NB4 (cell line): Measurements from ENCODE around the gene NME7.

Source experiments
- MYC ChIP-seq: IDR thresholded peaks from 2 replicates; pipeline ENCODE4 v1.6.1; 2011; ENCODE audit warnings: low read depth, low read length
- POLR2A ChIP-seq: IDR thresholded peaks from 2 replicates; pipeline ENCODE4 v1.6.1; 2011; ENCODE audit warnings: mild to moderate bottlenecking; ENCODE audit not compliant: insufficient read length; ENCODE audit errors: extremely low read depth
- TF ChIP-seq, protein P1 (sequence below): IDR thresholded peaks from 2 replicates; pipeline ENCODE4 v1.6.1; 2011; ENCODE audit warnings: low read depth, low read length
- TF ChIP-seq, protein P2 (sequence below): IDR thresholded peaks from one replicate; pipeline ENCODE4 v1.5.1; 2012; ENCODE audit warnings: low read depth, low read length

DNA sequence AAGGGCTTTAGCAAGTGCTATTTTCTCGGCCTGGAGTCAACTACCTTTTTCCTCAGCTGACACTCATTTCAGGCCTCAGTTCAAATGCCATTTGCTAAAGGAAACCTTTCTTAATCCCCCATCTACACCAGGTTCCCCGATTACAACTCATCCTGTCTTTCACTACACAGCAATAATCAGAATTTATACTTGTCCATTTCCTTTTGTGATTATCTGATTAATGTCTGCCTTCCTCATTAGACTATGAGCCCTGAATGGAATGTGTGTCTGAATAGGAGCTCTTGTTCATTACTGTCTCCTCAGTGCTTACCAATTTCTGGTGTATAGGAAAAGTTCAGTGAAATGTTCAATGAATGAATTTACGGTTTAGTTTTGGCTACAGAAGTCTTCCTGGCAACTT lies 224.3 kb downstream of the NME7 start:
- TF ChIP-seq, protein P1, sequence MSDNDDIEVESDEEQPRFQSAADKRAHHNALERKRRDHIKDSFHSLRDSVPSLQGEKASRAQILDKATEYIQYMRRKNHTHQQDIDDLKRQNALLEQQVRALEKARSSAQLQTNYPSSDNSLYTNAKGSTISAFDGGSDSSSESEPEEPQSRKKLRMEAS: no peak
- TF ChIP-seq POLR2A (no peak), MYC (no peak)
- TF ChIP-seq, protein P2, sequence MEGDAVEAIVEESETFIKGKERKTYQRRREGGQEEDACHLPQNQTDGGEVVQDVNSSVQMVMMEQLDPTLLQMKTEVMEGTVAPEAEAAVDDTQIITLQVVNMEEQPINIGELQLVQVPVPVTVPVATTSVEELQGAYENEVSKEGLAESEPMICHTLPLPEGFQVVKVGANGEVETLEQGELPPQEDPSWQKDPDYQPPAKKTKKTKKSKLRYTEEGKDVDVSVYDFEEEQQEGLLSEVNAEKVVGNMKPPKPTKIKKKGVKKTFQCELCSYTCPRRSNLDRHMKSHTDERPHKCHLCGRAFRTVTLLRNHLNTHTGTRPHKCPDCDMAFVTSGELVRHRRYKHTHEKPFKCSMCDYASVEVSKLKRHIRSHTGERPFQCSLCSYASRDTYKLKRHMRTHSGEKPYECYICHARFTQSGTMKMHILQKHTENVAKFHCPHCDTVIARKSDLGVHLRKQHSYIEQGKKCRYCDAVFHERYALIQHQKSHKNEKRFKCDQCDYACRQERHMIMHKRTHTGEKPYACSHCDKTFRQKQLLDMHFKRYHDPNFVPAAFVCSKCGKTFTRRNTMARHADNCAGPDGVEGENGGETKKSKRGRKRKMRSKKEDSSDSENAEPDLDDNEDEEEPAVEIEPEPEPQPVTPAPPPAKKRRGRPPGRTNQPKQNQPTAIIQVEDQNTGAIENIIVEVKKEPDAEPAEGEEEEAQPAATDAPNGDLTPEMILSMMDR: no peak
